ENCODE results near the gene GALNS.

- TF ChIP-seq SUZ12 (IDR thresholded peaks at IDR 0.05; ENCODE audit: extremely low read depth, insufficient read depth, insufficient read length), result no peak
- TF ChIP-seq YY1 (IDR thresholded peaks at IDR 0.05; ENCODE audit: insufficient read depth, insufficient read length), result no peak
Observed at GRCh38 chr16:88839026-88839529, 17.7 kb downstream of the GALNS start.

Measured in NT2/D1 (cell line).